Fibroblast of villous mesenchyme (primary cell): ENCODE results near the gene ALDH3B1. TPM values are rescaled to one million over a fixed set of nuclear protein-coding genes. Genes with fewer than 3 reads are reported as not detected.

Experiments
- DNase-seq: peaks from one replicate; pipeline ENCODE4 v3.0.0-alpha.2; 2010; ENCODE audit warnings: low read depth
- H3K4me3 ChIP-seq: 2 replicates; pipeline ENCODE4 v1.5.1; 2011; ENCODE audit warnings: low read depth, mild to moderate bottlenecking, low read length
- total RNA-seq: library from RNA; depleted of rRNA; stranded (reverse); fragments of >200 nt; gene quantifications from 2 replicates; pipeline ENCODE4 v1.2.3, GENCODE V29; 2012
- TF ChIP-seq, protein P1 (sequence below): IDR thresholded peaks from 2 replicates; pipeline ENCODE4 v1.5.1; 2012; ENCODE audit warnings: low read depth, mild to moderate bottlenecking, low read length; ENCODE audit not compliant: insufficient read depth

ALDH3B1 gene
- total RNA-seq, 1 donor = 20.7 TPM

DNA sequence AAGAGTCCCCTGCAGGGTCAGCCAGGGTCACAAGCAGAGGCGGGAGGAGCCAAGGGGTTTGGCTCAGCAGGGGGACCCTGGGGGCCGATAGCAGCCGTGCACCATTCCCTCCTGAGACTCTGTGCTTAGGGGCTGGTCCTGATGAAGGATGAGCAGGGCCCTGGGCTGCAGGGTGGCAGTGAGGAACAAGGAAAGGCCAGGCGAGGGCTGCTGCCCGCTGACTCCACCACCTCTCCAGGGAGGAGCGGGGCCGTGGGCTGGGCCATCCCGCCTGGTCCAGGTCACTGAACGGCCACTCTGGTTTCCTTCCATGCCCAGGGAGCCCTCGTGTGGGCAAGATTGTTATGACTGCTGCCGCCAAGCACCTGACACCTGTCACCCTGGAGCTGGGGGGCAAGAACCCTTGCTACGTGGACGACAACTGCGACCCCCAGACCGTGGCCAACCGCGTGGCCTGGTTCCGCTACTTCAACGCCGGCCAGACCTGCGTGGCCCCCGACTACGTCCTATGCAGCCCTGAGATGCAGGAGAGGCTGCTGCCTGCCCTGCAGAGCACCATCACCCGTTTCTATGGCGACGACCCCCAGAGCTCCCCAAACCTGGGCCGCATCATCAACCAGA is 11.2 kb downstream of the ALDH3B1 start:
- TF ChIP-seq, protein P1, sequence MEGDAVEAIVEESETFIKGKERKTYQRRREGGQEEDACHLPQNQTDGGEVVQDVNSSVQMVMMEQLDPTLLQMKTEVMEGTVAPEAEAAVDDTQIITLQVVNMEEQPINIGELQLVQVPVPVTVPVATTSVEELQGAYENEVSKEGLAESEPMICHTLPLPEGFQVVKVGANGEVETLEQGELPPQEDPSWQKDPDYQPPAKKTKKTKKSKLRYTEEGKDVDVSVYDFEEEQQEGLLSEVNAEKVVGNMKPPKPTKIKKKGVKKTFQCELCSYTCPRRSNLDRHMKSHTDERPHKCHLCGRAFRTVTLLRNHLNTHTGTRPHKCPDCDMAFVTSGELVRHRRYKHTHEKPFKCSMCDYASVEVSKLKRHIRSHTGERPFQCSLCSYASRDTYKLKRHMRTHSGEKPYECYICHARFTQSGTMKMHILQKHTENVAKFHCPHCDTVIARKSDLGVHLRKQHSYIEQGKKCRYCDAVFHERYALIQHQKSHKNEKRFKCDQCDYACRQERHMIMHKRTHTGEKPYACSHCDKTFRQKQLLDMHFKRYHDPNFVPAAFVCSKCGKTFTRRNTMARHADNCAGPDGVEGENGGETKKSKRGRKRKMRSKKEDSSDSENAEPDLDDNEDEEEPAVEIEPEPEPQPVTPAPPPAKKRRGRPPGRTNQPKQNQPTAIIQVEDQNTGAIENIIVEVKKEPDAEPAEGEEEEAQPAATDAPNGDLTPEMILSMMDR = peak; percentile 26
- no peak for DNase-seq
- H3K4me3 ChIP-seq = no peak overlapping the region

DNA sequence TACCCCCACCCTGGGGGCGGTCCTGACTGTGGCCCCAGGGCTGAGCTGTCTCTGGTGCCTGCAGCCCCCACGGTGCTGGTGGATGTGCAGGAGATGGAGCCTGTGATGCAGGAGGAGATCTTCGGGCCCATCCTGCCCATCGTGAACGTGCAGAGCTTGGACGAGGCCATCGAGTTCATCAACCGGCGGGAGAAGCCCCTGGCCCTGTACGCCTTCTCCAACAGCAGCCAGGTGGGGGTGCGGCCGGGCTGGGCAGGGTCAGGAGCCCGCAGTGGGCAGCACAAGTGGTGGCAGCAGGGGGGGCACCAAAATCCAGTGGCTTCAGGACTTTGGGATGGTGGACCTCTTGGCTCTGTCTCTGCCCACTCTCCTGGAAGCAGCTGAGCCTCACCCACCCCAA is 12.4 kb downstream of the ALDH3B1 start:
- DNase-seq = no peak
- H3K4me3 ChIP-seq = no peak overlapping the region
- TF ChIP-seq, protein P1 = no peak

DNA sequence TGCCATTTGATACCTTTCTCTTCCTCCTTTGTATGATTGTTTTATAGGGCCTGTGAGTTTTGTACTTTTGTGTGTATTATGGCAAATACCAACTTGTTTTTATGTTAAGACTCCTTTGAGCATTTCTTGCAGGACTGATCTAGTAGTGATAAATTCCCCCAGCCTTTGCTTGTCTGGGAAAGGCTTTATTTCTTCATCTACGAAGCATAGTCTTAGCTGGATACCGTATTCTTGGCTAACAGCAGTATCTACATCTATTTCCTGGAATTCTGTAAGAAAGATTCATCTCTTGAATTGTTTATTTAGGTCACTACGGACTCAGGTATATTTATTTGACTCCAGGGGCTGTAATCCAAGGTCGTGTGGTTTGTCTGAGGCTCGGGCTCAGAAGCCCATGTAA is 14.4 kb downstream of the ALDH3B1 start:
- no peak overlapping the region for H3K4me3 ChIP-seq
- TF ChIP-seq, protein P1 = no peak
- no peak for DNase-seq

DNA sequence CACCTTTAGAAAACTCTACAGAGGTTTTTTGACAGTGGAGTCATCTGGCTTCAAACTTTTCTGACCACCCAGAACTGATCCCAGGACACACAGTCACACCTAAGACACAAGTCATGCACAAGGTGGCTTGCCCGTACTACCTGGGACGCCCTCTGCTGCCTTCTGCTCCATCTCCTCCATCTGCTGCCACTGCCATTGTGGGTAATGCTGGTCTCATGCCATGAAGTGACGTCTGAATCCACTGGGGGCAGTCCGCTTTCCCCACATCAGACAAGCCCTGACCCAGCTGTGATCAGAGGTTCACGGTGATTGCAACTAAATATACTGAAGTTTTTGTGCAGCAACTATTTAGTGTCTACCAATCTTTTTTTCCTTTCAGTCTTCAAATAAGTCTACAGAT is 14.9 kb downstream of the ALDH3B1 start:
- H3K4me3 ChIP-seq = no peak overlapping the region
- TF ChIP-seq, protein P1 = no peak
- no peak for DNase-seq

DNA sequence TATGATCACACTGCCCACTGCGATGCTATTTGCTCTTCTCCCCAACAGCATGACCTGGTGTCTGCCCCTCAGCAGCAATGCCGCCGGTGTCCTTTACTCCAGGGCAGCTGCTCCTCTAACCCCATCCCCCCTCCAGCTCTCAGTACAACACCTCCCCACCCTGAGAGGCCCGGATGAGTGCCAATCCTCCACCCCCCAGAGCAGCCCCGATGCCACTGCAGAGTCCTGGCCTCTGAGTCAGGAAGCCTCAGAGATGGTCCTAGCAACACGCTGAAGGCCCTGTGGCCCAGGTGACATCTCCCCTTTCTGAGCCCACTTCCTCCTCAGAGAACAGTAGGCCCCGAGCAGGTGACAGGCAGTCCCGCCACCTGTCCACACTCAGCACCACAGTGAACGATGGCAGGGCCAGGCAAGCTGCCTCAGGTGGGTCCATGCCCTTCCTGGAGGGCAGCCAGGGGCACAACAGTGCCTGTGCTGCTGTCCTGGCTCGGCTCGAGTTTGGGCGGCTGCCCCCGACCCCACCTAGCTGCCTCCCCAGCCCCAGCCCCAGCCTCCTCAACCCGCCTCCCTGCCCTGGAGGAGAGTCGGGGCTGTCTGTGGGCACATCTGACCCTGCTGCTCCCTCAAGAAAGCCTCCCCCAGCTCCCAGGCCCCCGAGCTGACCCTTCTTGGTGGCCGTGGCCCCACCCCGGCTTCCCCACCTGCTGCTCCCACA is 16.4 kb downstream of the ALDH3B1 start:
- TF ChIP-seq, protein P1 = no peak
- no peak overlapping the region for H3K4me3 ChIP-seq
- DNase-seq = no peak

DNA sequence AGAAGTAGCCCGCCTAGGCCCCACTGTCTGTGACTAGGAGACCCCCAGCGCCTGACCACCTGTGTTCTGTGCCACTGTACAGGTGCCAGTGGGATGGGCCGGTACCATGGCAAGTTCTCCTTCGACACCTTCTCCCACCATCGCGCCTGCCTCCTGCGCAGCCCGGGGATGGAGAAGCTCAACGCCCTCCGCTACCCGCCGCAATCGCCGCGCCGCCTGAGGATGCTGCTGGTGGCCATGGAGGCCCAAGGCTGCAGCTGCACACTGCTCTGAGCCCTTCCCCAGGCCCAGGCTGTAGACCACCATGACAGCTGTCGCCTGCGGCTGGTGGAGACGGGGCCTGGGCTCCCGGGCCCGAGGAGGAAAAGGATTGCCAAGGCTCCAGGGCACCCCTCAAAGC is 17.5 kb downstream of the ALDH3B1 start:
- no peak for DNase-seq
- TF ChIP-seq, protein P1 = no peak
- H3K4me3 ChIP-seq = no peak overlapping the region
